Measurements from ENCODE around the gene SHD.

GRCh38 chr19:4327877-4328242 lies 48.8 kb downstream of the SHD start:
- TF ChIP-seq CTCF (IDR thresholded peaks at IDR 0.05), result no peak
- no peak for TF ChIP-seq POLR2A (IDR thresholded peaks at IDR 0.05)

Data from body of pancreas (tissue), 4 donors.